ENCODE data around the gene PRDX6.

PRDX6 gene

DNA sequence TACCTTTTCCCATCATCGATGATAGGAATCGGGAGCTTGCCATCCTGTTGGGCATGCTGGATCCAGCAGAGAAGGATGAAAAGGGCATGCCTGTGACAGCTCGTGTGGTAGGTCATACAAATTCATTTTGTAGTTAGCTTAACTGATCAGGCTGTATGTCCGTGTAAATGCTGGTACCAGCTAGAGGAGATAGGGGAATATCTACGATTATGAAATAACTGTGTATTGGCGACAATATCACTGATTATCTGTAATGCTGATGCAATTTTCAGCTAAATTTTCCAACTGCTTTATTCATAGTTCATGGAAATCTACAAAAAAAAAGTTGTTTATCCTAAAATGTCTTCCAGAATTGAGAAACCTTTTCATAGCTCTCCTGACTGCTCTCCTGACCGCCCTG, 8.3 kb downstream of the PRDX6 start:
- no peak for TF ChIP-seq FOXP2 (optimal IDR thresholded peaks at IDR 0.05; ENCODE audit: borderline replicate concordance, extremely low read depth, extremely low read length, insufficient read depth)
- TF ChIP-seq, protein P1, sequence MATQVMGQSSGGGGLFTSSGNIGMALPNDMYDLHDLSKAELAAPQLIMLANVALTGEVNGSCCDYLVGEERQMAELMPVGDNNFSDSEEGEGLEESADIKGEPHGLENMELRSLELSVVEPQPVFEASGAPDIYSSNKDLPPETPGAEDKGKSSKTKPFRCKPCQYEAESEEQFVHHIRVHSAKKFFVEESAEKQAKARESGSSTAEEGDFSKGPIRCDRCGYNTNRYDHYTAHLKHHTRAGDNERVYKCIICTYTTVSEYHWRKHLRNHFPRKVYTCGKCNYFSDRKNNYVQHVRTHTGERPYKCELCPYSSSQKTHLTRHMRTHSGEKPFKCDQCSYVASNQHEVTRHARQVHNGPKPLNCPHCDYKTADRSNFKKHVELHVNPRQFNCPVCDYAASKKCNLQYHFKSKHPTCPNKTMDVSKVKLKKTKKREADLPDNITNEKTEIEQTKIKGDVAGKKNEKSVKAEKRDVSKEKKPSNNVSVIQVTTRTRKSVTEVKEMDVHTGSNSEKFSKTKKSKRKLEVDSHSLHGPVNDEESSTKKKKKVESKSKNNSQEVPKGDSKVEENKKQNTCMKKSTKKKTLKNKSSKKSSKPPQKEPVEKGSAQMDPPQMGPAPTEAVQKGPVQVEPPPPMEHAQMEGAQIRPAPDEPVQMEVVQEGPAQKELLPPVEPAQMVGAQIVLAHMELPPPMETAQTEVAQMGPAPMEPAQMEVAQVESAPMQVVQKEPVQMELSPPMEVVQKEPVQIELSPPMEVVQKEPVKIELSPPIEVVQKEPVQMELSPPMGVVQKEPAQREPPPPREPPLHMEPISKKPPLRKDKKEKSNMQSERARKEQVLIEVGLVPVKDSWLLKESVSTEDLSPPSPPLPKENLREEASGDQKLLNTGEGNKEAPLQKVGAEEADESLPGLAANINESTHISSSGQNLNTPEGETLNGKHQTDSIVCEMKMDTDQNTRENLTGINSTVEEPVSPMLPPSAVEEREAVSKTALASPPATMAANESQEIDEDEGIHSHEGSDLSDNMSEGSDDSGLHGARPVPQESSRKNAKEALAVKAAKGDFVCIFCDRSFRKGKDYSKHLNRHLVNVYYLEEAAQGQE (IDR thresholded peaks at IDR 0.05; ENCODE audit: insufficient read depth in 1 of 2, low read depth in 2 of 2, low read length in 2 of 2), result no peak

DNA sequence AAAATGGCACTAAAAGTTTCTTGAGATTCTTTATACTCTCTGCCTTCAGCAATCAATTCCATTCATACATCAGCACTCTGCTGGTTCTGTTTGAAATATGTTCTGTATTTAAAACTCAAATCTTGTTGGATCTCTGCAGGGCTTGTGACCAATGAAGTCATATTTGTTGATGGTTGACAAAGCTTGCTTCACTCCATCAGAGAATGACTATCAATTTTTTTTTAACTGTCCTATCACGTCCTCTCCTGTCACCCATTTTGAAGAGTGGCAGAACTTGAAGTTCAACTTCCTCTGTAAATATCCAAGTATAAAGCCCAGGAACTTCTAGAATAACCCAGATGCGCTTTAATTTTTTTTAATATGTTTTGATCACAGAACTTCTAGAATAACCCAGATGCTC, 10.9 kb downstream of the PRDX6 start:
- TF ChIP-seq, protein P1 (IDR thresholded peaks at IDR 0.05; ENCODE audit: insufficient read depth in 1 of 2, low read depth in 2 of 2, low read length in 2 of 2), result no peak
- no peak for TF ChIP-seq FOXP2 (optimal IDR thresholded peaks at IDR 0.05; ENCODE audit: borderline replicate concordance, extremely low read depth, extremely low read length, insufficient read depth)
- TF ChIP-seq TAF1 (IDR thresholded peaks at IDR 0.05; ENCODE audit: borderline replicate concordance, insufficient read depth, low read length), result no peak
- no peak for TF ChIP-seq SIN3A (IDR thresholded peaks at IDR 0.05; ENCODE audit: borderline replicate concordance, insufficient read depth, low read length)
- TF ChIP-seq POLR2AphosphoS5 (IDR thresholded peaks at IDR 0.05; ENCODE audit: low read depth, low read length), result no peak

DNA sequence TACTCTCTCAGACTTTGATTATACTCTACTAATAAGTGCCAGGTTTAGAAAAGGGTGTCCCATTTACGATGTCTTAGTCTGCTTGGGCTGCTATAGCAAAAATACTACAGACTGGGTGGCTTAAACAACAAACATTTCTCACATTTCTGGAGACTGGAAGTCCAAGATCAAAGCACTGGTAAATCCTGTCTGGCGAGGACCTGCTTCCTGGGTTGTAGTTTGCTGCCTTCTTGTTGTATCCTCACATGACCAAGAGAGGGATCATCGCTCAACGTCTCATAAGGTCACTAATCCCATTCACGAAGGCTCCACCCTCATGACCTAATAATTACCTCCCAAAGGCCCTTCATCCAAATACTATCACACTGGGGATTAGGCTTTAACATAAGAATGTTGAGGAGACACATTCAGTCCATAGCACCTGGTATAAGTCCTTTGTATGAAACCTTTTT, 12.0 kb downstream of the PRDX6 start:
- 0 out of 2 replicates have a peak, but pooled peaks have one; percentile 46 for TF ChIP-seq POLR2AphosphoS5 (IDR thresholded peaks at IDR 0.05; ENCODE audit: low read depth, low read length)
- TF ChIP-seq, protein P1 (IDR thresholded peaks at IDR 0.05; ENCODE audit: insufficient read depth in 1 of 2, low read depth in 2 of 2, low read length in 2 of 2), result no peak

DNA sequence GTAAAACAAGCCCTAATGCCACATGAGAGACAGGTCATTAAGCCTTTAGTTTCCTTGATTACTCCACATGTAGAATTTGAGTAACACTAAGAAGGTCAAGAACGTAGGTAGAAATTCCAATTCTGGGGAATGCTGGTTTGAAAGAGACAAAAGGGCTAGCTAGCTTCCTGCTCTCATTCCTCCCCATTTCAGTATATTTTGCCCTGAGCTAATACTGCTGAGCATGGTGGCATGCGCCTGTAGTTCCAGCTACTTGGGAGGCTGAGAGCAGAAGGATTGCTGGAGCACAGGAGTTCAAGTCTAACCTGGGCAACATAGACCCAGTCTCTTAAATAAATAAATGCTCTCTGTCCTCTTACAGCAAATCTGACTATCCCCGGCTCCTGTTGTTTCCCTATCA, 12.8 kb downstream of the PRDX6 start:
- no peak for TF ChIP-seq FOXP2 (optimal IDR thresholded peaks at IDR 0.05; ENCODE audit: borderline replicate concordance, extremely low read depth, extremely low read length, insufficient read depth)
- TF ChIP-seq, protein P1 (IDR thresholded peaks at IDR 0.05; ENCODE audit: insufficient read depth in 1 of 2, low read depth in 2 of 2, low read length in 2 of 2), result no peak
- no peak for TF ChIP-seq POLR2AphosphoS5 (IDR thresholded peaks at IDR 0.05; ENCODE audit: low read depth, low read length)
- no peak for TF ChIP-seq SIN3A (IDR thresholded peaks at IDR 0.05; ENCODE audit: borderline replicate concordance, insufficient read depth, low read length)
- TF ChIP-seq TAF1 (IDR thresholded peaks at IDR 0.05; ENCODE audit: borderline replicate concordance, insufficient read depth, low read length), result no peak

DNA sequence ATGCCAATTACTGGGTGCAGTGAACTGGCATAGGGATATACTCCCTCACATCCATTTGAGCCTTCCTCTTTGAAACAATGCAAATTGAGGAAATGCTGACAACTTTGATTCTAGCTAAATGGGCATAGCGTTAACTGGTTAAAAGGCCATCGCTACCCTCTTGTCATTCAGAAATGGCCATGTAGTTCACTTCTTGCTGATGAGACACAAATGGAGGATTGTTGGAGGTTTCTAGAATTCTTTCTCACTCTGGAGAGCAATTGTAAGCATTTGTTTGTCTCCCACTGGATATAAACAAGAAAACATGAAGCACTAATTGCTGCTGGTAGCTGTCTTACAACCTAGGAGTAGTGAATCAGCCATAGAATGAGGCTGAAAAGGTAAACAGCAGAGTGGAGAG, 14.4 kb downstream of the PRDX6 start:
- TF ChIP-seq FOXP2 (optimal IDR thresholded peaks at IDR 0.05; ENCODE audit: borderline replicate concordance, extremely low read depth, extremely low read length, insufficient read depth) (no peak), SIN3A (IDR thresholded peaks at IDR 0.05; ENCODE audit: borderline replicate concordance, insufficient read depth, low read length) (no peak), TAF1 (IDR thresholded peaks at IDR 0.05; ENCODE audit: borderline replicate concordance, insufficient read depth, low read length) (no peak), POLR2AphosphoS5 (IDR thresholded peaks at IDR 0.05; ENCODE audit: low read depth, low read length) (no peak)
- TF ChIP-seq, protein P1 (IDR thresholded peaks at IDR 0.05; ENCODE audit: insufficient read depth in 1 of 2, low read depth in 2 of 2, low read length in 2 of 2), result no peak
